Stomach (tissue), 9 donors: Measurements from ENCODE around the gene OLR1. TPM values are rescaled to one million over a fixed set of nuclear protein-coding genes. Genes with fewer than 3 reads are reported as not detected.
"Not testable (repeated sequence)": the region's sequence is repeated elsewhere in the genome, so short reads cannot be mapped to it uniquely, and the experiment has no call there.

Experiments used
- DNase-seq, 2 donors: peaks; one replicate each; pipeline versions ENCODE4 v3.0.0 to v3.0.0-alpha.2; 2013 to 2019
- H3K27ac ChIP-seq, 5 donors: fragments of 200-600 bp in 4 of 5; sonication (generic) in 4 of 5; one replicate each; pipeline ENCODE4 v1.5.1; 2013 to 2019; ENCODE audit warnings: mild to moderate bottlenecking in 1 of 5, moderate library complexity in 1 of 5
- H3K27me3 ChIP-seq, 3 donors: fragments of 200-600 bp; sonication (generic); one replicate each; pipeline ENCODE4 v1.5.1; 2017 to 2019; ENCODE audit warnings: mixed run types in 1 of 3
- H3K36me3 ChIP-seq, 4 donors: fragments of 200-600 bp; sonication (generic); 1 replicate in 3 of 4; 2 replicates in 1 of 4; pipeline ENCODE4 v1.5.1; 2016 to 2019
- H3K4me1 ChIP-seq, 4 donors: fragments of 200-600 bp; sonication (generic); one replicate each; pipeline ENCODE4 v1.5.1; 2016 to 2019
- H3K4me3 ChIP-seq, 4 donors: fragments of 200-600 bp; sonication (generic) in 3 of 4; one replicate each; pipeline ENCODE4 v1.5.1; 2016 to 2019; ENCODE audit warnings: mild to moderate bottlenecking in 1 of 4
- H3K9me3 ChIP-seq, 4 donors: fragments of 200-600 bp; sonication (generic); one replicate each; pipeline ENCODE4 v1.5.1; 2016 to 2019
- EP300 ChIP-seq: sonication (generic); formaldehyde crosslinking; IDR thresholded peaks from one replicate; pipeline ENCODE4 v1.6.1; 2017; ENCODE audit warnings: antibody characterized with exemption
- POLR2A ChIP-seq, 4 donors: fragments of 450-650 bp; IDR thresholded peaks; one replicate each; pipeline ENCODE4 v1.6.1; 2016; ENCODE audit warnings: antibody characterized with exemption in 4 of 4, control low read depth in 2 of 4, mild to moderate bottlenecking in 1 of 4, moderate library complexity in 1 of 4
- POLR2AphosphoS5 ChIP-seq, 3 donors: sonication (generic); formaldehyde crosslinking; IDR thresholded peaks; one replicate each; pipeline ENCODE4 v1.6.1; 2016; ENCODE audit warnings: antibody characterized with exemption in 3 of 3
- WGBS, 5 donors: extraction: QIAGEN DNeasy Blood & Tissue Kit in 3 of 5; methylation state at CpG; one replicate each; pipeline versions ENCODE4 v1.1.5 to v1.1.7; 2013 to 2018; 5-methylcytosine and 5-hydroxymethylcytosine counted together
- intact Hi-C: fragments of 100-400 bp; cut with DNase I; formaldehyde crosslinking; loops from one replicate; pipeline ENCODE4 v1.15.1; 2023; ENCODE audit warnings: low total_unique reads
- polyA plus RNA-seq, 3 donors: library from polyadenylated mRNA; stranded (reverse); fragments of 200-250 nt; gene quantifications; one replicate each; pipeline ENCODE4 v1.2.3, GENCODE V29; 2013
- total RNA-seq, 5 donors: library from RNA; depleted of rRNA; stranded (reverse); fragments of >200 nt; gene quantifications; one replicate each; pipeline versions ENCODE4 v1.1.0 to v1.2.3, GENCODE V29; 2014 to 2016
- TF ChIP-seq, protein P1 (sequence below), 7 experiments: fragments of 450-650 bp in 4 of 7; fragments of 200-600 bp in 3 of 7; sonication (generic) in 3 of 7; IDR thresholded peaks; one replicate each; pipeline ENCODE4 v1.5.1; 2016 to 2019; ENCODE audit warnings: antibody characterized with exemption in 7 of 7, control low read depth in 2 of 7, mild to moderate bottlenecking in 1 of 7
- donor health status: healthy with polysubstance abuse.
- donor health status: Bipolar disorder and iron deficiency.
- donor health status: healthy.

Gene OLR1
- total and polyA plus RNA-seq, 8 donors, result 0.48 to 7.4 (median 4.1) TPM; not detected in 2

DNA sequence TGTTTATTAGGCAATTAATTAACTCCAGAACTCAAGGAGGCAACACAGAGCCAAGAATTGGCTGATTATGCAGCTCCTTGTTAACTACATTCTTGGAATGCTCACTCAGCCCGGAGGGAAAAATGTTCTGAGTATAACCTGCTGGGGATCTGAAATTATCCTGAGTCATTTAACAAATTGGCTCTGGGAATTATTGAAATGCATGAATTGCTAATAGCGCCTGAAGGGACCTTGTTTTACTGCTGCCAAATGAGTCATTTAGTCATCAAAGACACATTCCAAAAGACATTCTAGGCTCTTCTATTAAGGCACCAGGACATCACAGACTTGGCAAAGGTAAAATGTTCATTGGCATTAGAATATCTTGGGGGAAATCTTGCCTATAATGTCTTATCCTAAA lies 19.9 kb upstream of the OLR1 start:
- no peaks in the 10 kb centered on the region for H3K27me3 ChIP-seq
- intact Hi-C loops, result no loop called here
- no peaks in the 10 kb centered on the region for H3K36me3 ChIP-seq
- H3K4me3 ChIP-seq, result no peak overlapping the region
- no peak overlapping the region for H3K27ac ChIP-seq
- DNase-seq, result no peak
- no peaks in the 10 kb centered on the region for H3K9me3 ChIP-seq
- TF ChIP-seq, protein P1, sequence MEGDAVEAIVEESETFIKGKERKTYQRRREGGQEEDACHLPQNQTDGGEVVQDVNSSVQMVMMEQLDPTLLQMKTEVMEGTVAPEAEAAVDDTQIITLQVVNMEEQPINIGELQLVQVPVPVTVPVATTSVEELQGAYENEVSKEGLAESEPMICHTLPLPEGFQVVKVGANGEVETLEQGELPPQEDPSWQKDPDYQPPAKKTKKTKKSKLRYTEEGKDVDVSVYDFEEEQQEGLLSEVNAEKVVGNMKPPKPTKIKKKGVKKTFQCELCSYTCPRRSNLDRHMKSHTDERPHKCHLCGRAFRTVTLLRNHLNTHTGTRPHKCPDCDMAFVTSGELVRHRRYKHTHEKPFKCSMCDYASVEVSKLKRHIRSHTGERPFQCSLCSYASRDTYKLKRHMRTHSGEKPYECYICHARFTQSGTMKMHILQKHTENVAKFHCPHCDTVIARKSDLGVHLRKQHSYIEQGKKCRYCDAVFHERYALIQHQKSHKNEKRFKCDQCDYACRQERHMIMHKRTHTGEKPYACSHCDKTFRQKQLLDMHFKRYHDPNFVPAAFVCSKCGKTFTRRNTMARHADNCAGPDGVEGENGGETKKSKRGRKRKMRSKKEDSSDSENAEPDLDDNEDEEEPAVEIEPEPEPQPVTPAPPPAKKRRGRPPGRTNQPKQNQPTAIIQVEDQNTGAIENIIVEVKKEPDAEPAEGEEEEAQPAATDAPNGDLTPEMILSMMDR (IDR thresholded peaks at IDR 0.05), result no peak
- no peak for TF ChIP-seq EP300
- TF ChIP-seq POLR2A (IDR thresholded peaks at IDR 0.05), result no peak
- no peak for TF ChIP-seq POLR2AphosphoS5 (IDR thresholded peaks at IDR 0.05)
- 21 to 47% (median 36%) methylated on average over 2 of the region's 2 CpGs for WGBS, 5 donors
- H3K4me1 ChIP-seq, result peaks cover 0 to 7% (median 0%) of the 10 kb centered on the region in 4 donors

DNA sequence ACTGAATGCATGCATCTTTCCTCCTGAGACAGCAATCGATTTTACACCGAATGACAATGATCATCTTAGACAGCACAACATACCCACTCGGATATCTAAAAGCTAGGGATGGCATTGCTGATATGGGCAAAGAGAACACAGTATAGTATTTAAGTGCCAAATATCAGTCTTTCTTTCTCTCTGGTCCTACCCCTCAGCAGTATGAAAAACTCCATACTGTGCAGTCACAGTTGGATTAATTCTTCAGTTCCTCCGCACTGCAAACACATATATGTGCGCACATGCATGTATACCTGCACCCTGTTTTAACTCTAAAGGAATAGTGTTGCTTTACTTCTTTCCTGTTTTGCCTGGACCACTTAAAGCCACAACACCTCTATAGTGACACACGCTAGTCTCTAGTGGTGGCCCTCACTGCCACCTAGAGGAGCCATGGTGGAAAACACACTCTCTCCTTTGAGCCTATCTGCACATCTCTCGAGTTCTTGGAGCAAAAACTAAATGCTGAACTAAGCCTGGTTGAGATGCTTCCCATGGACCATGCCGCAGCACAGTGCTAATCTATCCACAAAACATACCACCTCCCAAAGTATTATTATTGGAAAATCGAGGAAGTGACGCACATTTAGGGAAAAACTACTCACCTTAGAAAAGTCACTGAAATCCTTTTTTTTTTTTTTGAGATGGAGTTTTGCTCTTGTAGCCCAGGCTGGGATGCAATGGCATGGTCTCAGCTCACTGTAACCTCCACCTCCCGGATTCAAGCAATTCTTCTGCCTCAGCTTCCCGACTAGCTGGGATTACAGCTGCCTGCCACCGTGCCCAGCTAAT lies 18.8 kb upstream of the OLR1 start:
- DNase-seq, result peak; percentile 56 to 84
- peaks cover 0 to 13% (median 0%) of the 10 kb centered on the region in 4 donors for H3K4me1 ChIP-seq
- intact Hi-C loops, result no loop called here
- peaks cover 0 to 2% (median 0%) of the 10 kb centered on the region in 3 donors for H3K27me3 ChIP-seq
- H3K36me3 ChIP-seq, result no peaks in the 10 kb centered on the region
- no peak overlapping the region for H3K4me3 ChIP-seq
- 38 to 50% (median 45%) methylated on average over 13 of the region's 13 CpGs for WGBS, 5 donors
- H3K9me3 ChIP-seq, result no peaks in the 10 kb centered on the region
- H3K27ac ChIP-seq, result peak overlapping the region in 1 of 5 donors; percentile 48
- TF ChIP-seq, protein P1 (IDR thresholded peaks at IDR 0.05), result peak in 5 of 7 experiments; percentile 32 to 69 (median 63)
- no peak for TF ChIP-seq POLR2AphosphoS5 (IDR thresholded peaks at IDR 0.05)

DNA sequence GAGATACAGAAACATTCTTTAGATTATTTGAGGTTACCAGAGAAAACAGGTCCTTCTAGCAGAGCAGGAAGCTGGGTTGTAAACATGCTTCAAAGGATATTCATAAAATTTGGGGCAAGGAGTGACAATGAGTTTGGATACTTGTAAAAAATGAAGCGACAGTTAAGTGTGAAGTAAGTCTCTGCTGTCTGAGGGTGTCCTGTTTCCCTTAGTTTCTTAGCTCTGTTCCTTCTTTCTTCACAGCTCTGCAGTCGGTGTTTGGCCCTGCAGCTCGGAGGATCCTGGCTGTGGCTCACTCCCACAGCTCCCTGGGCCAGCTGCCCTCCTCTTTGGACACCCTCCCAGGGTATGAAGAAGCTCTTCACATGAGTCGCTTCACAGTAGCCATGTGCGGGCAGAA lies 17.7 kb upstream of the OLR1 start:
- DNase-seq, result no peak
- no peaks in the 10 kb centered on the region for H3K36me3 ChIP-seq
- no peak overlapping the region for H3K4me3 ChIP-seq
- peak overlapping the region in 2 of 5 donors; percentile 43 to 48 for H3K27ac ChIP-seq
- TF ChIP-seq POLR2AphosphoS5 (IDR thresholded peaks at IDR 0.05), result no peak
- TF ChIP-seq EP300, result no peak
- TF ChIP-seq, protein P1 (IDR thresholded peaks at IDR 0.05), result no peak
- TF ChIP-seq POLR2A (IDR thresholded peaks at IDR 0.05), result no peak
- H3K9me3 ChIP-seq, result no peaks in the 10 kb centered on the region
- 56 to 72% (median 66%) methylated on average over 5 of the region's 5 CpGs for WGBS, 5 donors
- peaks cover 0 to 8% (median 0%) of the 10 kb centered on the region in 3 donors for H3K27me3 ChIP-seq
- H3K4me1 ChIP-seq, result peaks cover 0 to 24% (median 0%) of the 10 kb centered on the region in 4 donors
- intact Hi-C loops, result no loop called here

DNA sequence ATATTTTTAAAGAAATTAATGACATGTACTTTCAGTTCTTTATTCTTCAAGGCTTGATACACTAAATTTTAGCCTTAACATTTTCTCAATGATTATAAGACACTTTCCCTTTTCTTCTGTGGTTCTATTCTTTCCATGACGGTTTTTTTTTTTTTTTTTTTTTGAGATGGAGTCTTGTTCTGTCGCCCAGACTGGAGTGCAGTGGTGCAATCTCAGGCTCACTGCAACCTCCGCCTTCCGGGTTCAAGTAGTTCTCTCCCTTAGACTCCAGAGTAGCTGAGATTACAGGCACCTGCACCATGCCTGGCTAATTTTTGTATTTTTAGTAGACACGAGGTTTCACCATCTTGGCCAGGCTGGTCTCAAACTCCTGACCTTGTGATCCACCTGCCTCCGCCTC lies 15.0 kb upstream of the OLR1 start:
- intact Hi-C loops, result not testable (repeated sequence)
- WGBS, 5 donors, result 71 to 86% (median 80%) methylated on average over 6 of the region's 6 CpGs

DNA sequence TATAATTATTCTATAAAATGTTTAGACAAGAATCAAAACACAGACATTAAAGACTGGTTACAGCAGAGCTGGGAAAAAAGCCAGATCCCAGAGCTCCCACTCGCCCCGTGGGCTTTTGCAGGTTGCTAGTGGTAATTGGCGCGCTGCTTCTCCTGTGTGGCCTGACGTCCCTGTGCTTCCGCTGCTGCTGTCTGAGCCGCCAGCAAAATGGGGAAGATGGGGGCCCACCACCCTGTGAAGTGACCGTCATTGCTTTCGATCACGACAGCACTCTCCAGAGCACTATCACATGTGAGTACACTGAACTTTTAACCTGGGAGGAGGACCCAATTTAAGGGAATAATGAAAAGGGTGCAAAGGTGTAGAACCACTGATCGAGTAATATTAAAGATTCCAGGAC lies 14.4 kb upstream of the OLR1 start:
- intact Hi-C loops, result no loop called here
- 49 to 71% (median 62%) methylated on average over 11 of the region's 11 CpGs for WGBS, 5 donors
- peaks cover 0 to 8% (median 0%) of the 10 kb centered on the region in 3 donors for H3K27me3 ChIP-seq
- no peak overlapping the region for H3K4me3 ChIP-seq
- peaks cover 0 to 35% (median 0%) of the 10 kb centered on the region in 4 donors for H3K4me1 ChIP-seq
- TF ChIP-seq EP300 (no peak), POLR2AphosphoS5 (IDR thresholded peaks at IDR 0.05) (no peak), POLR2A (IDR thresholded peaks at IDR 0.05) (no peak)
- TF ChIP-seq, protein P1 (IDR thresholded peaks at IDR 0.05), result no peak
- H3K27ac ChIP-seq, result peak overlapping the region in 2 of 5 donors; percentile 14 to 55
- H3K9me3 ChIP-seq, result no peaks in the 10 kb centered on the region
- H3K36me3 ChIP-seq, result no peaks in the 10 kb centered on the region
- peak; percentile 28 to 51 for DNase-seq

More for the DNA sequence above, 15.0 kb upstream of the OLR1 start:
- Histone ChIP-seq H3K4me1 (peaks cover 0 to 35% (median 0%) of the 10 kb centered on the region in 4 donors), H3K27ac (peak overlapping the region in 1 of 5 donors; percentile 55)
- not testable (repeated sequence) for H3K9me3 ChIP-seq, DNase-seq, H3K4me3 ChIP-seq, H3K27me3 ChIP-seq, H3K36me3 ChIP-seq
